GM18502 (cell line): ENCODE results near the gene TP73.

ENCODE experiments used
- ATAC-seq: cut with Tn5 transposase; IDR thresholded peaks from one replicate; pipeline ENCODE4 v1.9.1; 2021; ENCODE audit warnings: mild to moderate bottlenecking; ENCODE audit not compliant: unreplicated experiment, poor library complexity

The TP73 gene

DNA sequence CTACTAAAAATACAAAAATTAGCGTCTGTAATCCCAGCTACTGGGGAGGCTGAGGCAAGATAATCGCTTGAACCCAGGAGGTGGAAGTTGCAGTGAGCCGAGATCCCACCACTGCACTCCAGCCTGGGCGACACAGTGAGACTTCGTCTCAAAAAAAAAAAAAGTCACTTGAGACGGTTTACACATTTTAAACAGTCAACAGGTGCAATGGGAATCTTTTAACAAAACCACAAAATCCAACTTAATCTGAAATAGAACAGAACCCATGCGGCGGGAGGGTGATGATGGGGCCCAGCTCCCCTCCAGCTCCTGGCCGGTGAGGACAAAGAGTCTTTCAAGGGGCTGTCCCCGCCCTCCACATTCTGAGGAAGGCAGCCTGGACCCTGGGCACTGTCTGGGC is 48.3 kb downstream of the TP73 start:
- ATAC-seq, result no peak

DNA sequence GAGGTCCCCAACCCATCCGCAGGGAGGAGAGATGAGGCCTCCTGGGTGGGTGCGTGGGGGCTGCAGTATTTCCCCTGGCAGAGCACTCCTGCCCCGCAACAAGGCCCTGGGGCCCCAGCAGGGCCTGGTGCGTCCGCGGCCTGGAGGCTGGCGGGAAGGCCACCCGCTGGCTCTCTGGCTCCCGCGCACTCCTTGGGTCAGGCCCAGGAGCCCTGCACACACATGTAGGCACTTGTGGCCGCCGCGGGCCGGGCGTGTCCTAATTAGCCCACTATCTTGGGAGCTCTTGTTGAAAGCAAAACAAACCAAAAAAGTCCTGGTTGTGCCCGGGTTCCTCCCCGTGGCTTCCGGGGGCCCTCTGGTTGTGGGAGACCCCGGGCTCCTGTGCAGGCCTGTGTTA is 50.2 kb downstream of the TP73 start:
- no peak for ATAC-seq

DNA sequence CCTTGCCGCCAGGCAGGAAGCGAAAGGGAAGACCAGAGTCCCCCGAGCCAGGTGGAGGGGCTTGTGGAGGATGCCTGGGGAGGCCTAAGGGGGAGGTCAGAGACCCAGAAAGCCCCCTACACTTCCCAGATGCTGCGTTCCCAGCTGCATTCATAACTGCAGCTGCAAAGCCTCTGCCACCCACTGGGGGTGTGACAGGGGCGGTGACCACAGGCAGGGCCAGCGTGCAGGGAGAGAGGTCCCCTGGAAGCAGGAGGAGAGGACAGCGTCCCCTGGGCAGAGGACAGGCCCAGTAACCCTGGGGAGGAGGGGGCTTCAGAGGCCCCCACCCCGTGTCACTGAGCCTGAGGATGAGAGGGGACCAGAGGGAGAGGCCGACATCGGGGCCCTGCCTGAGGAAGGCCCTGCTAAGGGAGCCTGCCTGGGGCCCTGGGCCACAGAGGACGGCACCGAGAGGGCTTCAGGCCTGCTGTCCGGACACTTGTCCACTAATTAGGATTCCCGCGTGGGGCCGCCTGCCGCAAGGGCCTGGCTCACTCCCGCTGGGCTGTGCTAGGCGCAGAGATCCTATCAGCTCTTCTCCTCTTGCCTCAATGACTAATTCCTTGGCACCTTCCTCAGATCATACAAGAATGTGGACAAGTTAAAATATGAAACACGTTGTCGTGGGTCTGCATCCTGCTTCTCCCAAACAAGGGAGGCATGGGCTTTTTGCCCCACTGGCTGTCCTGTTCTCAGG is 50.8 kb downstream of the TP73 start:
- no peak for ATAC-seq

DNA sequence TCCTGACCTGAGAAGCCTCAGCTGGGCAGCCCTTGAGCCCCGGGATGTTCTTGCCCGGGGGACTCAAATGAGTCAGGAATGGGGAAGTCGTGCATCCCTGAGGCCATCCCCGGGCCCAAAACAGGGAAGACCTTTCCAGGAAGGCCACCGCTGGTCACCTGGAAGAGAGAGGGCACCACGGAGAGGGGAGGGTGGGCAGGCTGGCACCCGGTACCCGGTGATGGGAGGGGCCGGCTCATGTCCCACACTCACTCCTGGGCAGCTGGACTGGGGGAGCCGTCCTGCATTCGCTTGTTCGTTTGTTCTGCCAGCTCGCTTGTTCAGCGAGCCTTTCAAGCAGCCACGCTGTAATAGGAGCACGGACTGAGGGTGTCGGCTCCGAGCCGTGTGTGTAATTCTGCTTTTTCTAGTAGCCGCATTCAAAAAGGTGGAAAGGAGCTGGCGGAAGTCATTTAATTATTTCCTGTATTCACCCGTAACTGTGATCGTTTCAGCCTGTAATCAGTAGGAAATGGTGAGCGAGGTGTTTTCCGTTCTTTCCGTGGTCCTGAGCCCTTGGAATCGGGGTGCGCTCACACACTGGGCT is 51.6 kb downstream of the TP73 start:
- ATAC-seq, result no peak

DNA sequence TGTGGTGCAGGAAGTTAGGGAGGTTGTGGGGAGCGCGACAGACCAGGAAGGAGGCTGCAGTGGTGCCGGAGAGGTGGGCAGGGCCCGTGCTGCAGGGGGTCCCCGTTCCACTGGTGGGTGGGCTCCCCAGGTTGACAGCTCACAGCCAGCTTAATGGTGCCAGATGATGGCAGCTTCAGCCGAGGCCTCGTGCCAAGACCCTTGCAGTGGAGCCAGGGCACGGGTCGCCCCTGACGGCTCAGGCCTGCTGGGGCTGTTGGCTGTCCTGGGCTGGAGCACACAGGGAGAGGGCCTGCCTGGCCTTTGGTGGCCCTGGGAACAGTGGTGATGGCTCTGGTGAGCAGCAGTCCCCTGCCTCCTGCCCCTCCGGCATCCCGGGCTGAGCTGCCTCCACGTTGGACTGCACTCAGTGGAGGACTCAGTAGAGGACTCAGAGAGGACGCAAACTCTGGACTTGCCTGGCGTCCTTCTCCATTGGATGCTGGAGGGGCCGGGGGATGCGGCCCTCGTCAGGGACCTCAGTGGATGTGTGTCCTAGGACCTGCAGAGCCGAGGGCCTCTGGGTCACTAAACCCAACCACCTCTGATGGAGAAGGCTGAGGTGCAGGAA is 53.1 kb downstream of the TP73 start:
- ATAC-seq, result no peak

DNA sequence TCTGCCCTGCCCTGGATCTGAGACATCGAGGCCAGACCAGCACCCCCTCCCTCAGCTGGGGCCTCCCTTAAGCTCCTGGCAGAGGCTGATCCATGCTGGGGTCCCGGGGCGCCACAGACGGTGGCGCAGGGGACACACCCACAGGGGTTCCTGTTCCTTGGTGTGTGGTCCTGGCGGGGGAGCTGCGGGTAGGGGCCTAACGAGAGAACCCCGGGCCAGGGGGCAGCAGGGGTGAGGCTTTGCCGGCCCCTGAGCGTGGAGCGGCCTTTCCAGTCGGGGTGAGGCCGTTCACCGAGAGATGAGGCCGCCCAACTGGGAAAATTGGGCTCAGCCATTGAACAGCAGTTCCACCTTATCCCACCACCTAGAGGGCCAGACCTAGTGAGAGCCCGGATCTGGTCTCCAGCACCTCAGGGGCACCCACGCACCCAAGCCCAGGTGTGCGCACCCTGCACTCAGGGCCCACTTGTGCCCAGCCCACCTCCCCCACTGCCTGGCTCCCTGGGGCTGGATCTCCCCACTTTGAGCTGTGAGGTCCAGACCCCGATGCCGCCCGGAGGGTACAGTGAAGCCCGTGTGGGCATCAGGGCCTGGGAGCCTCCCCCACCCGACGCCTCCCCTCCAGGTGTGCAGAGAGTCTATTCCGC is 54.5 kb downstream of the TP73 start:
- no peak for ATAC-seq

DNA sequence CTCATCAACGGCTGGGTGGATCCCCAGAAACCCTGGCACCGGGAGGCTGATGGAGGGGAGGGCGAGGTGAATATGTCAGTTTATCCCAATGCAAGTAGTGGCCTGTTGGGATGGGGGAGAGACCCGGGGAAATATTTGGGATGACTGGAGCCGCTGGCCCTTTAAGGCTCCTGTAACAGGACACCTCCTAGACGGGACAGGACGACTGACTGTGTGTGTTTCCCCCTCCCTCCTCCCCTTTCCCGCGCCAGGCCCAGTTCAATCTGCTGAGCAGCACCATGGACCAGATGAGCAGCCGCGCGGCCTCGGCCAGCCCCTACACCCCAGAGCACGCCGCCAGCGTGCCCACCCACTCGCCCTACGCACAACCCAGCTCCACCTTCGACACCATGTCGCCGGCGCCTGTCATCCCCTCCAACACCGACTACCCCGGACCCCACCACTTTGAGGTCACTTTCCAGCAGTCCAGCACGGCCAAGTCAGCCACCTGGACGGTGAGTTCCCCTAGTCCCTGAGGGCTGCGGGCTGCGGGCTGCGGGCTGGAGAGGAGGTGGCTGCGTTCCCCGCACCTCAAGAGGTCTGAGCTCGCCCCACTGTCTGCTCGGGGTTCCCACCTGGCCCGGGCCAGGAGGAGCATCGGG is 55.1 kb downstream of the TP73 start:
- no peak for ATAC-seq

DNA sequence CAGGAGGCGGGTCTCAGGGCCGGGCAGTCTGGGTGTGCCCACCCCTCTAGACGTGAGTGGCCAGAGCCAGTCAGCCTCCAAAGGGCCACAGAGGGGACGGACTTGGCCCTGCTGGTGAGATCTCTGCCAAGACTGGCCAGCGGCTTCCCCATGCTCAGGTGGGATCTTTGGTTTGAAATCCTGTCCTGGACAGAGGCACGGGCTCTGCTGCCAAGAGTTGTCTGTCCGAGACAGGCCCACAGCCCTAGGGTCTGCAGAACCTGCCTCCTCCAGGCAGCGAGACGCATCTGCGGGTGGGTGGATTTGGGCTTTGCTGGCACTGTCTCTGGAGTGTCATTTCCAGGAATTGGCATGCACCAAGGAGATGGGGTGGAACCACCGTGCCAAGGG is 55.6 kb downstream of the TP73 start:
- ATAC-seq, result no peak

DNA sequence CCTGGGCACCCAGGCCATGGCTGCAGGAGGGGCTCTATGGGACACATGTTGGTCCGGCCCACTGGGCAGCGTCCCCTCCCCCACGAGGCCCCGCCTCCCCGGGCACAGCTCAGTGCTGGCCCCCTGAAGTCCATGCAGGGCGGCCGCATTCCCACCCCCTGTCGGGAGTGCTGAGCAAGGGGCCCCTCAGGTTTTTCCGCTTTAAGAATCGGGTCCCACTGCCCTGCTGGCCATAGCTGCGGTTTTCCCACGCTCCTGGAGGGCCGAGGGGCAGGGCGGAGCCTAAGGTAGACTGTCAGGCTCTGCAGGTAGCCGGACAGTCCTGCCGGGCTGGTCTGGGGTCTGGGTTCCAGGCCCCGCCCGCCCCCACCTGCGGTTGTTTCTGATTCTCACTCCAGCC is 56.5 kb downstream of the TP73 start:
- no peak for ATAC-seq

DNA sequence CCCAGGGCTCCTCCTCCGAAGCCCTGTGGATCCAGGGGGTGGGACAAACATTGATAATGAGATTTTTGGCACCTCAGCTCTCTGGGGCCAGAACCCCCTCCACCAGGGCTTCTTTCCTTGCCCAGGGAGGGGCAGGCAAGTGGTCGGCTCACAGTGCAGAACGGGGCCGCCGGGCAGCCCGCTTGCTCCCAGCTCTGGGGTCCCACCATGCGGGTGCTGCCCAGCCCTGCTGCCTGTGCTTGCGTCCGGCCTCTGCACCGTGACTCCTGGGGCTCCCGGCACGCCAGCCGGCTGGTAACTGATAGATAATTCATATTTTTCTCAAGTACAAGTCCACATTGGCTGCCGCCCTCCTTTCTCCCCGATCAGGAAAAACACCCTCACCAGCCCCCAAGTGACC is 57.9 kb downstream of the TP73 start:
- no peak for ATAC-seq

DNA sequence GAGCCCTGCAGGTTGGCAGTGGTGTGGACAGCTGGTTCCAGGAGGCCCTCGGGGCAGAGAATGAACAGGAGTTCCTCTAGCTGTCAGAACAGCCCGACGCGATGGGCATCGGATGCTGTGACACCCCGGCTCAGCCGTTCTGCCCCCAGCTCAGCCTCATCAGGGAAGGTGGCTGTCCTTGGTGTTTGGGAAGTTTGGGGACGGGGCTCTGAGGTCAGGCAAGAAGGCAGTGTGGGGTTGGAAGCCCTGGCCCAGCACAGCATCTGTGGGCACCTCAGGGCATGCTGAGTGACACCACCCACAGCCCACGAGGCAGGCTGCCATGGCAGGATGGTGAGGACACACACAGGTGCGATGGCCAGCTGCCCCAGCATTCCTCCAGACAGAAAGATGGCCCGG is 59.1 kb downstream of the TP73 start:
- ATAC-seq, result no peak

DNA sequence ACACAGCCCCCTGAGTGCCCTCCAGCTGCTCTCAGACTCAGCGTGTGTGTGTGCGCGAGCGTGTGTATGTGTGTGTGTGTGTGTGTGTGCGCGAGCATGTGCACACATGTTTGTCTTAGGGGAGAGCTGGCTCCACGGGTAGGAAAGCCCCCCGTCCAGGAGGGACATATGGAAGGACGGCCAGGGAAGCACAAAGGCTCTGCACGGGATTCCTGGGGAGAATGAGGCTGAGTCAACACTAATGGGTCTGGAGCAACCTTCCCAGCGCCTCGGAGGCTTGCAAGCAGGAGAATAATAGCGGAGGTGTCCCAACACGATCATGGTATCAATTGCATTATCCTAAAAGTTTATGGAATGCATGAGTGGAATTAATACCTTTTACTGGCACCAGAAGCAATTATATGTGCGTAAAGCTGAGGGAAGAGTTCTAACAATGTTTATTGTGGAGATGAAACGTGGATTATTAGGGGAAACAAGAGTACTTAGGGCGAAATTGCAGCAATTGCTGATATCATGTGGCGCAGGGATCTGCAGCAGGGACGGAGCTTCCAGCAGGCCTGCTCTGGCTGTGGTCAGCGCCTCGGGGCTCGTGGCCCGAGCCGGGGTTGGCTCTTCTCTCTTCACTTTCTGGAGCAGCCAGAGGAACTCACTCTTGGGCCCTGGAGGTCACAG is 59.6 kb downstream of the TP73 start:
- no peak for ATAC-seq

DNA sequence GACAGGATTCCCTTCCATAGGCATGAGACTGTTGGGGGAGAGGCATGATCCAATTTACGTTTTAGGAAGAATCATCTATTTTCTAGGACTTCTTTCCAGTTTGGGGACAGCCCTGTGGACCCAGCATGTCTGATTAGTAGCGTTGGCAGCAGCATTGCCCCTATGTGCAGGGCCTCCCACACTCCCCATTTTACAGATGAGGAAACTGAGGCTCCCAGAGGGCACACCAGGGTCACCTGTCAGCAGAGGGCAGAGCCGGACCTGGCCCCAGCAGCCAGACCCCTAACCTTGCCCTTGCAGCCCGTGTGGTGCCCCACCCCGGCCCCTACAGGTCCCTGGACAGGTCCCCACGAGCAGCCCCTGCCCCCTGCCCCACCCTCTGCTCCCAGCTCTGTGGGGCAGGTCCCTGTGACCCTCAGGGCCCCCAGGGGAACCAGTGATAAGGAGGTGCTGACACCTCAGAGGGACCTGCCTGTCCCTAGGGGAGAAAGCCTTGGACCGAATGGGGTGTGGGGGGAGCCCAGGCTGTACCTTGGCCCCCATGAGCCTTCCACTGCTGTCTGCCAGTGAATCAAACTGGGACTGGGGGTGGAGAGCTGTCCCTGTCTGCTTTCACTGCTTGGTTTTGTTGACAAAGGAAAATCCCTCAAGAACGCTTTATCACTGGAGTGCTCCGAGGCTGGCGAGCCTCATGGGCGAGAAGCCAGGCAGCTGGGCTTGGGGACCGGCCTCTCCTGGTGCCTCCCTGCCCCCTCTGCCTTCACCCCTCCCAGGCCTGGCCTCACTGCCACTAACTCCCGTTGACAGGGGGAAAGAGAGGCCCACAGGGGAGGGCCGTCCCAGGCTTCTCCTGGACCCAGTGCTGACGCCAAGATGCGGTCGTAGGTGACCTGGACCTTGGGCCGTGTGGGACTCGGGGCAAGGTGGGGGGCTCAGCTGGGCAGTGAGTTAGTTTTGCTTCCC is 60.5 kb downstream of the TP73 start:
- ATAC-seq, result no peak

DNA sequence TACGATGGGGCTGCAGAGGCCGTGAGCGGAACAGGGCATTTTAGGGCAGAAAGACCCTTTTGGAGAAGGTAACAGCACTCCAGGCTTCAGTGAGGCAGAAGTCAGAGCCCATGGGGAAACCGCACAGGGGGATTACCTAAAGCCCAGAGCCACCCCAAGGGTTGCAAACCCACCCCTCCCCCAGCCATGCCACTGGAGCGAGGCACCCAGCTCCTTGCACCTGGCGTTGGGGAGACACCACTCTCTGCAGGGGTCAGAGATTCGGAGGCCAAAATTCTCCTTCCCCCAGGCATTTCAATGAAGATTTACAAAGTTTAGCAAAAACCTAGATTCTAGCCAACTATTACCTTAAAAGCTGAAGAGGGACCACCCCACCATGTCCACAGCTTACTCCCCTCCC is 61.5 kb downstream of the TP73 start:
- ATAC-seq, result no peak

DNA sequence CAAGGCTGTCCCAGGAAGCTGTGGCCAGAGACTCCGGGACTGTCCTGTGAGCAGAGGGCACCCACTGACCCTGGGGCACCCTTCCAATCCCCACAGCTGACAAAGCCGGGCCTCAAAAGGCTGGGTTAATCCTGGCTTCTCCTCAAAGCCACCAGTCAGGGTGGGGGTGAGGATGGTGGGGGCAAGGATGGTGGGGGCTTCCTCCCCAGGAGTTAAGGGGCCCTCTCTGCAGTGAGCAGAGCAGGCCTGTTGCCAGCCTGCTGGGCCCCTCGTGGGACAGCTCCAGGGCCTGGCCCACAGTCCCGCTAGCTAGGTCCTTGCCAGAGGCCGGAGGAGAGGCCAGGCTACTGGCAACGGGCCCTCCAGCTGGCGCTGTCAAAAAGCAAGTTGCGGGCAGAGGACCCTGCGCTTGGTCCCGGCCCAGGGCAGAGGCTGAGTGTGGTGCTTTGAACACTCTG is 62.0 kb downstream of the TP73 start:
- no peak for ATAC-seq

DNA sequence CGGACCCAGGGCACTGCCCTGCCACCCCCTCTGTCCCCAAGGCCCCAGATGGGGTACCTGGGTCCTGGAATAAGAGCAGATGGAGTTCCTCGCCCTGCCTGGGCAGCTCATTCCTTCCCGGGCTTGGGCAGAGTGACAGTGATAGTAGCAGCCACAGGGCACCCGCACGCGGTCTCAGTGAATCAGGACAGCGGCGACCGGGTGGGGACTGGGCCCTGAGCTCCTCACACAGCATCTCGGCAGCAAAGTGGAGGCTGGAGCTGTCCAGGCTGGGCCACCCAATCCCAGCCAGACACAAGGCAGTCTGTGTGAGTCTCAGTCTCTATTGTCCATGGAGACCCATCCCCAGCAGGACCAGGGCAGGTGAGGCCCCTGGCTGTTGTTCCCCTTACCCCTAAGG is 62.5 kb downstream of the TP73 start:
- ATAC-seq, result no peak

DNA sequence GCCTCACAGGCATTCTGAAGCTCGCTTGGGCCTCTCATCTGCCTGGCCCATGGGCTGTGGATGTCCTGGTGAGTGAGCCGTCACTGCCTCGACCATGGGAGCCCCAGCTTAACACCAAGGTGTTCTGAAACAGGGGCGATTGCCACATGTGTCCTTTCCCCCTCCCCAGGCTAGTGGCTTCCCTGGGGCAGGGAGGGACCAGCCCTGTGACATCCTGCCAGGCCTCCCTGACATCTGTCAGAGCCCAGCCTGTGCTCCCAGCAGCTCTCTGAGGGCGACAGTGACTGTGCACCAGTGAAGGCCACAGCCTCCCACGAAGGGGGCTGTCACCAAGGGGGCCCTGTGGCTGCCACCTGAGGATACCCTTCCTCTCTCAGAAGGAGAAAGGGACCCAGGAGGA is 64.0 kb downstream of the TP73 start:
- no peak for ATAC-seq

DNA sequence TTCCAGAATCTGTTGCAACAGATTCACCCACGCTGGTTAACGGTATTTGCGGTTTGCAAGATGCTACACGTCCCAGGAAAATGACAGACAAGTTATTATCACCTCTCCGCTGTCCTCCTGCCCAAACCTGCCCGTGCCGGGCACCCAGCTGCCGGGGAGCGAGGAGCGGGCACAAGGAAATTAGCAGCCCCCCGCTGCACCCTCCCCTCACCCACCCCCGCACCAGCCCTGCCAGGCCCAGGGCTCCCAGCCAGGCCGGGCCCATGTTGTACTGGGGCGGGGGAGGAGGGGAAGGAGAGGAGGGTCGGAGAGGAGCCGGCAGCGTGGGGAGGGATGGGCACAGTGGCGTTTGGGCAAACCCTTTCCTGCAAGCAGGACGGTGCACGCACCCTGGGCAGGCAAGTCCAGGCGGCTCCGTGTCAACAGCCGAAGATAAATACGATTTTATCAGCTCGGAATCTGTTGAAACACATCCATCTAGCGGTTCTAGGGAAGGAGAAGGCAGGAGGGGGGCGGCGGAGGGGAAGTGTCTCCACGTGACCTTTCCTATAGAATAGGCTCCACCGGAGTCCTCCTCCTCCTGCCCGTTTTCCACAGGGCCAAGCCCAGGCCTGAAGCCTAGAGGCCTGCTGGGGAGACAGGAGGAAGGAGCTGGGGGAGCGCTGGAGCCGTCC is 64.9 kb downstream of the TP73 start:
- ATAC-seq, result no peak
